Prostate gland (tissue), 2 donors: Measurements from ENCODE around the gene ALKBH7.

Source experiments
- CTCF ChIP-seq, 4 experiments: fragments of 200-600 bp in 2 of 4; fragments of 450-650 bp in 2 of 4; sonication (generic) in 2 of 4; IDR thresholded peaks; 1 replicate in 3 of 4; 2 replicates in 1 of 4; pipeline ENCODE4 v1.5.1; 2016 to 2019; ENCODE audit warnings: antibody characterized with exemption in 4 of 4, mild to moderate bottlenecking in 2 of 4, moderate library complexity in 2 of 4
- POLR2A ChIP-seq: fragments of 450-650 bp; IDR thresholded peaks from one replicate; pipeline ENCODE4 v1.6.1; 2016; ENCODE audit warnings: antibody characterized with exemption, mild to moderate bottlenecking
- POLR2AphosphoS5 ChIP-seq: sonication (generic); formaldehyde crosslinking; IDR thresholded peaks from one replicate; pipeline ENCODE4 v1.6.1; 2017; ENCODE audit warnings: antibody characterized with exemption

DNA sequence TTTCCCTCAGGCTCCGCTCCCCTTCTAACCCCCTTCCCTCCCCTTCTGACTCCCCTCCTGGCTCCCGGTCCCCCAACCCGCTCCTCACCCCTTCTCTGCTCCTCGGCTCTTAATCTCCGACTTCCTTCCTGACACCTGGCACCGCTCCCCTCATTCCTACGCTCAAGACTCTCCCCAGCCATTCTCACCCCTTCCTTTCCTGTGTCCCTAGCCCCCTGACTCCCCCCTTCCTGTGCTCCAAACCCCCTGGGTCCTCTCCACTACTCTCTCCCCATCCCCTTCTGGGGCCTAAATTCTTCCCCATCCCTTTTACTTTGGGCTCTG, 10.6 kb upstream of the ALKBH7 start:
- TF ChIP-seq CTCF (IDR thresholded peaks at IDR 0.05) (no peak), POLR2AphosphoS5 (no peak), POLR2A (no peak)
